NT2/D1 (cell line): Measurements from ENCODE around the gene PLCB4.

ENCODE experiments used
- SUZ12 ChIP-seq: IDR thresholded peaks from 2 replicates; pipeline ENCODE4 v1.6.1; 2011; ENCODE audit not compliant: insufficient read length, insufficient read depth; ENCODE audit errors: extremely low read depth
- YY1 ChIP-seq: IDR thresholded peaks from 2 replicates; pipeline ENCODE4 v1.6.1; 2011; ENCODE audit not compliant: insufficient read length, insufficient read depth

GRCh38 chr20:9476174-9476573 lies 407.3 kb downstream of the PLCB4 start:
- no peak for TF ChIP-seq SUZ12
- no peak for TF ChIP-seq YY1
